MCF 10A (cell line): ENCODE results near the gene GTF3C5. TPM values are rescaled to one million over a fixed set of nuclear protein-coding genes. Genes with fewer than 3 reads are reported as not detected.

ENCODE experiments used
- BruUV-seq: library from RNA; stranded (reverse); fragments of 400-500 nt; replicated peaks from 2 replicates; lab custom pipeline; 2021; lab: Mats Ljungman, UMichigan
- CTCF ChIA-PET: fragments of 300-600 bp; sonication (Branson Sonifier 250); formaldehyde crosslinking; extraction: SDS; loops from one replicate; lab custom pipeline; 2021; ENCODE audit warnings: antibody characterized with exemption, inconsistent platforms; lab: Yijun Ruan, JAX
- POLR2A ChIA-PET: fragments of 300-600, 350-650 bp; sonication (Branson Sonifier 250); formaldehyde crosslinking; extraction: SDS; loops from one replicate; lab custom pipeline; 2020; ENCODE audit warnings: antibody characterized with exemption, inconsistent platforms; lab: Yijun Ruan, JAX
- DNase-seq: peaks from one replicate; pipeline ENCODE4 v3.0.0-alpha.2; 2018; ENCODE audit not compliant: unreplicated experiment
- H3K27ac Mint-ChIP-seq: one replicate; pipeline ENCODE4 v1.8.0; 2022; ENCODE audit warnings: mild to moderate bottlenecking, low read depth, mixed read lengths; ENCODE audit not compliant: unreplicated experiment
- H3K27me3 Mint-ChIP-seq: one replicate; pipeline ENCODE4 v1.8.0; 2022; ENCODE audit warnings: mixed read lengths; ENCODE audit not compliant: insufficient read depth, unreplicated experiment
- H3K36me3 Mint-ChIP-seq: one replicate; pipeline ENCODE4 v1.8.0; 2022; ENCODE audit warnings: mild to moderate bottlenecking, moderate library complexity, mixed read lengths; ENCODE audit not compliant: insufficient read depth, unreplicated experiment
- H3K4me1 Mint-ChIP-seq: one replicate; pipeline ENCODE4 v1.8.0; 2022; ENCODE audit warnings: mixed read lengths; ENCODE audit not compliant: insufficient read depth, unreplicated experiment
- H3K4me3 Mint-ChIP-seq: one replicate; pipeline ENCODE4 v1.8.0; 2022; ENCODE audit warnings: mild to moderate bottlenecking, moderate library complexity, mixed read lengths; ENCODE audit not compliant: unreplicated experiment
- H3K9me3 Mint-ChIP-seq: one replicate; pipeline ENCODE4 v1.8.0; 2022; ENCODE audit warnings: mixed read lengths; ENCODE audit not compliant: unreplicated experiment
- CTCF ChIP-seq: fragments of 200-600 bp; IDR thresholded peaks from one replicate; pipeline ENCODE4 v1.8.0; 2022; ENCODE audit warnings: antibody characterized with exemption, mild to moderate bottlenecking; ENCODE audit not compliant: unreplicated experiment
- intact Hi-C: fragments of 100-400 bp; cut with micrococcal nuclease; formaldehyde crosslinking; loops from 2 replicates; pipeline ENCODE4 v1.14.1; 2022
- total RNA-seq: library from RNA; stranded (reverse); gene quantifications from 2 replicates; pipeline ENCODE4 v1.2.3, GENCODE V29; 2022

Gene GTF3C5
- total RNA-seq, 1 experiment from 2014 or later: 55.4 TPM

GRCh38 chr9:133006731-133007352 lies 24.0 kb upstream of the GTF3C5 start:
- POLR2A ChIA-PET: interaction anchor here (0.6 kb wide), 2 partner anchors 32 to 334 kb away, joined by 3 read pairs; no protein-coding TSS in a partner anchor
- Mint-ChIP-seq H3K27me3 (peaks cover 20% of the 10 kb centered on the region), H3K27ac (no peak overlapping the region), H3K4me1 (peaks cover 9% of the 10 kb centered on the region), H3K9me3 (peaks cover 15% of the 10 kb centered on the region), H3K4me3 (no peak overlapping the region), H3K36me3 (no peaks in the 10 kb centered on the region)
- no TSS peak for BruUV-seq
- intact Hi-C loops: no loop called here
- CTCF ChIA-PET: interaction anchor here (0.7 to 1.3 kb wide), 4 partner anchors 11 to 245 kb away, joined by 3 to 5 read pairs (median 4); no protein-coding TSS in a partner anchor
- DNase-seq: no peak
- TF ChIP-seq CTCF: no peak

GRCh38 chr9:133008406-133008805 lies 22.4 kb upstream of the GTF3C5 start:
- no TSS peak for BruUV-seq
- H3K4me3 Mint-ChIP-seq: no peak overlapping the region
- H3K36me3 Mint-ChIP-seq: no peaks in the 10 kb centered on the region
- no peaks in the 10 kb centered on the region for H3K4me1 Mint-ChIP-seq
- H3K27me3 Mint-ChIP-seq: peaks cover 20% of the 10 kb centered on the region
- no peak for DNase-seq
- ChIA-PET POLR2A (no interaction called here), CTCF (no interaction called here)
- TF ChIP-seq CTCF: no peak
- intact Hi-C loops: no loop called here
- H3K27ac Mint-ChIP-seq: no peak overlapping the region
- peaks cover 15% of the 10 kb centered on the region for H3K9me3 Mint-ChIP-seq

GRCh38 chr9:133008824-133009223 lies 22.0 kb upstream of the GTF3C5 start:
- BruUV-seq: no TSS peak
- TF ChIP-seq CTCF: no peak
- intact Hi-C loops: no loop called here
- no peaks in the 10 kb centered on the region for H3K4me1 Mint-ChIP-seq
- DNase-seq: no peak
- ChIA-PET POLR2A (no interaction called here), CTCF (no interaction called here)
- H3K4me3 Mint-ChIP-seq: no peak overlapping the region
- H3K27me3 Mint-ChIP-seq: peaks cover 23% of the 10 kb centered on the region
- no peaks in the 10 kb centered on the region for H3K36me3 Mint-ChIP-seq
- peaks cover 15% of the 10 kb centered on the region for H3K9me3 Mint-ChIP-seq
- H3K27ac Mint-ChIP-seq: no peak overlapping the region

- Mint-ChIP-seq H3K36me3 (no peaks in the 10 kb centered on the region), H3K4me3 (no peak overlapping the region), H3K27ac (no peak overlapping the region), H3K9me3 (peaks cover 15% of the 10 kb centered on the region), H3K4me1 (no peaks in the 10 kb centered on the region), H3K27me3 (peaks cover 36% of the 10 kb centered on the region)
- ChIA-PET POLR2A (no interaction called here), CTCF (interaction anchor here (0.6 to 1.9 kb wide), 2 partner anchors 12 to 32 kb away, joined by 3 to 8 read pairs; partner anchors contain the start of gene GFI1B)
- no peak for DNase-seq
- intact Hi-C loops: no loop called here
- no peak for TF ChIP-seq CTCF
- BruUV-seq: no TSS peak
These were observed 20.8 kb upstream of the GTF3C5 start for GRCh38 chr9:133009906-133010582.
